Stimulated activated CD8-positive, alpha-beta memory T cell treated with anti-CD3 and anti-CD28 coated beads, Interleukin-7, amount 100 ng/mL, for 48 hours (primary cell): Measurements from ENCODE around the gene PIK3C2G.

ENCODE experiments used
- DNase-seq, 2 donors: peaks; one replicate each; pipeline ENCODE4 v3.0.0-alpha.2; 2020; ENCODE audit warnings: low read depth in 1 of 2; ENCODE audit errors: extremely low read depth in 1 of 2

PIK3C2G gene

GRCh38 chr12:18629445-18629844 lies 368.1 kb downstream of the PIK3C2G start:
- no peak for DNase-seq

- DNase-seq: no peak
Observed at GRCh38 chr12:18629916-18630315, 368.6 kb downstream of the PIK3C2G start.

GRCh38 chr12:18631339-18631738 lies 370.0 kb downstream of the PIK3C2G start:
- no peak for DNase-seq

- no peak for DNase-seq
Observed at GRCh38 chr12:18632848-18633247, 371.5 kb downstream of the PIK3C2G start.

- DNase-seq: no peak
Observed at GRCh38 chr12:18634382-18634781, 373.1 kb downstream of the PIK3C2G start.

GRCh38 chr12:18640321-18640955 lies 379.1 kb downstream of the PIK3C2G start:
- no peak for DNase-seq

- no peak for DNase-seq
Observed at GRCh38 chr12:18643681-18644080, 382.4 kb downstream of the PIK3C2G start.

- no peak for DNase-seq
Observed at GRCh38 chr12:18644564-18644963, 383.2 kb downstream of the PIK3C2G start.

- no peak for DNase-seq
Observed at GRCh38 chr12:18646286-18646890, 385.1 kb downstream of the PIK3C2G start.

GRCh38 chr12:18651525-18651924 lies 390.2 kb downstream of the PIK3C2G start:
- DNase-seq: no peak

GRCh38 chr12:18652596-18652995 lies 391.3 kb downstream of the PIK3C2G start:
- no peak for DNase-seq

- no peak for DNase-seq
Observed at GRCh38 chr12:18653465-18653864, 392.1 kb downstream of the PIK3C2G start.

- DNase-seq: no peak
Observed at GRCh38 chr12:18655351-18655750, 394.0 kb downstream of the PIK3C2G start.

GRCh38 chr12:18658179-18658578 lies 396.9 kb downstream of the PIK3C2G start:
- no peak for DNase-seq

- DNase-seq: no peak
Observed at GRCh38 chr12:18658829-18659228, 397.5 kb downstream of the PIK3C2G start.

GRCh38 chr12:18676141-18676540 lies 414.8 kb downstream of the PIK3C2G start:
- DNase-seq: no peak

GRCh38 chr12:18676996-18677588 lies 415.8 kb downstream of the PIK3C2G start:
- DNase-seq: no peak

GRCh38 chr12:18681818-18682217 lies 420.5 kb downstream of the PIK3C2G start:
- DNase-seq: no peak

GRCh38 chr12:18683327-18684013 lies 422.2 kb downstream of the PIK3C2G start:
- no peak for DNase-seq

GRCh38 chr12:18684430-18684829 lies 423.1 kb downstream of the PIK3C2G start:
- no peak for DNase-seq

GRCh38 chr12:18689771-18690170 lies 428.5 kb downstream of the PIK3C2G start:
- DNase-seq: no peak

GRCh38 chr12:18690653-18691052 lies 429.3 kb downstream of the PIK3C2G start:
- DNase-seq: no peak
